NCI-H345 (cell line): ENCODE measurements around the gene ZNF552.
A peak's percentile ranks its signal among the peaks of the same experiment; 100 is the strongest.

ENCODE experiments used
- DNase-seq: peaks from one replicate; lab custom pipeline; 2025; lab: John Stamatoyannopoulos, UW

ZNF552 gene

DNA sequence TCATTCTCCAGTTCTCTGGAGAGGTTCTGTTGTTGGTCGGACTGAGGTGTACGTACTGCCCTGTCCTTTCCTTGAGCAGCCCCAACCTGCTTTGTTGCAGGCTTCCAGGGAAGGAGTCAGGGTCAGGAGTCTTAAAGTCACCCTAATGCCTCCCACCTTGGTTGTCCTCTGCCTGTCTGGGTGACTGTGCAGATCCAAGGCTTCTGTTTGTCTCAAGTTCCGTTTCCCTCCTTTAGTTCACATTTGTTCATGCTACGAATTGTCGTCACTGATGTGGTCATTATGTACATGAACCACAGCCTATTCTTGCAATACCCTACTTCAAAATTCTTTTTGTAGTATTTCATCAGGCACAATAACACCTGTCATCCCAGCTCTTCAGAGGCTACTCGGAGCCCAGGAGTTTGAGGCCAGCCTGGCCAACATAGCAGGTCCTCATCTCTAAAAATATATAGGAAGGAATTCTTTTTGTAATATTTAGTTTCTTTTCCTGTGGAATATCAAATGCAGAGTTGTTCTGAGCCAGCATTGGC, 37.9 kb downstream of the ZNF552 start:
- DNase-seq, result no peak

DNA sequence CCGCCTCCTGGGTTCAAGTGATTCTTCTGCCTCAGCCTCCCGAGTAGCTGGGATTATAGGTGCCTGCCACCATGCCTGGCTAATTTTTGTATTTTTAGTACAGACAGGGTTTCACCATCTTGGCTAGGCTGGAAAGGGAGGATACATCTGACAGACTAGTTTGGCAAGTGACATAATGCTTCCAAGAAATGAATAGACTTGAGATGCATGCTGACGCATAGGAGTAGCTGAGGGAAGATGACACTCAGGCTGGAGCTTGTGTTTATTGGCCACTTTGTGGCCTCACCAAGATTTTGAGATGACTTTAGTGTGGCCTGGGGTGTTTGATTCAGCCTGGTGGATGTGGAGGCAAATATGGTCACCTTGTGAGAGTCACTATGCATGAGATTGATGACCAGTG, 41.2 kb downstream of the ZNF552 start:
- DNase-seq, result no peak

DNA sequence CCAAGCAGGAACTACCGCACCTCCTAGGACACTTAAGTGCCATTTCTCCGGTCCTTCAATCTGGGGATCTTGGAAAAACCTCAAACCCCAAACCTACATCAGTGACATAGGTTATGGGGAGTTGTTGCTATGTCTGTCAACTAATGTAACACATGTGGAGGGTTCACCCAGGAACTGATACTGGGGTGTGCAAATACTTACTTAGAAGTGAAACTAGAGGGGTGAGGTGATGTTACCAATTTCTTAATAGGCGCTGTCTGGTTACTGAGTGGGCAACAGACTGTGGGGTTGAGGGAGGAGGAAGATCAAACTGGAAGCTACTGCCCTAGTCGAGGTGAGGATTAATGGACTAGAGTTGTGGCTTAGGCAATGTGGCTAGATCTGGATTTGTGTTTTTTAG, 43.3 kb downstream of the ZNF552 start:
- no peak for DNase-seq

DNA sequence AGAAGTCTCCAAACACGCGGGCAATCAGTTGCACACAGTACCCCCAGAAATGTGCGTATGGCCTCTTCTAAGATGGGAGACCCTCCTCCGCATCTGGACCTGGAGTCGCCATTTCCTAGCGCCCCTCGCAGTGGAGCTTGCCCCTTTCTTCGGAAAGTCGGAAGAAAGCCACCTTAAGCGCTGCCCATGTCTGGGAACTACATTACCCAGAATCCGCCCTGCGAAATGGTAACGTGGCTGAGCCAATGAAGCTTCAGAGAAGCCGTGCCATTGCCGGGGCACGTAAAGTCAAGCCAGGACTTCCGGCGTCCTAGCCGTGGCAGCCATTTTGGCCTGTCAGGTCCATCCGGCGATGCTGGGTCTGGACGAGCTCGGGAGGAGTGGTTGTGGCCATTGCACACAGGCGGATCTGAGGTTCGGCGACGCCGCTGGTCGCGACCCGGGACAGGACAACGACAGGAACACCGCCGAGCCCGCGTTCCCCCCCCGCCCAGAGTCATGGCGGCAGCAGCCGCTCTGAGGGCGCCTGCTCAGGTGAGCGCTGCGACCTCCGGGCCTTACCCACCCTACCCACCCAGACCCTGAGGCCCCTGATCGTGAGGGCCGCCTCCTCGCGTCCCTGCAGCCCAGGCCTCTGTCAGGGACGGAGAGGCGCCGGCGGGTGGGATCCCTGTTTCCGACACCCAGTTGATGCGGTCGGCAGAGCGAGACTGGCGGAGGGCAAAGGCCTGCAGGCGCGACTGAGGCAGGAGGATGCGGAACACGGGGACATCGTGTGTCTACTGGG, 45.2 kb downstream of the ZNF552 start, which contains the start of gene ZNF586:
Gene ZNF586, plus strand, starts transcription at position 332 of the 787 bp plus-strand sequence. Its CDS starts 167 bp downstream, at position 499.
- peak; percentile 78 for DNase-seq

DNA sequence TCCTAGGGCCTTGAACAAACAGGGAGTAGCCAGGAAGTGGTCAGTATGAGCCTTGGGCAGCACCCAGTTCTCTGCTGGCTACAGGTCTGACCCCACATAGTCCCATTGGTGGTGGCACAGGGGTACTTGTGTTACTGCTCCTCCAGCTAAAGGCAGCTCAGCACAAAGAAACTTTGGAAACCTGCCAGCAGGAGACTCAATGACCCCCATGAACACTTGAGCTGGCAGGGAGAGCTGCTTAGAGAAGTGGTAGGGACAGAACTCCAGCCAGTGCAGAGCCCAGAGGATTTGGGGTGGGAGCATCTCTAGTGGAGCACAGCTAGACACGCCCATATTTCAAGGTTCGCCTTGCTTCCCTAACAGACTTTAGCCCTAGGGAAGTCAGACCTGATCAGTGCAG, 55.6 kb downstream of the ZNF552 start:
- DNase-seq, result no peak

DNA sequence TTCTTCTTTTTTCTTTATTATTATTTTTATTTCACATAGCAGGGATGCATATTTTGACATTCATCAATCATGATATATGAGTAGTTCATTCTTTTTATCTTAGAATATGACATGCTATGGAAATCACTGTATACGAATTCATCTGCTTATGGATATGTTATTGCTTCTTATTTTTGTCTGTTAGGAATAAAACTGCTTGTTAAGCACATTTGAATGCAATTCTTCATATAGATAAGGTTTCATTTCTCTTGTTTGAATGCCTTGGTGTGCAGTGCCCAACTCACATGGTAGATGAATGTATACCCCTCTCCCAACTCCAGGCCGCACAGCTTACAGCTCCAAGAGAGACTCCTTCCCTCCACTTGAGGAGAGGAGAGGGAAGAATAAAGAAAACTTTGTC, 56.8 kb downstream of the ZNF552 start:
- DNase-seq, result no peak
